K562 (cell line): ENCODE measurements around the gene LRP1B.

Source experiments
- ARID1B ChIP-seq: fragments of 450-650 bp; IDR thresholded peaks from 2 replicates; pipeline ENCODE4 v1.6.1; 2016; ENCODE audit warnings: antibody characterized with exemption, mild to moderate bottlenecking, inconsistent platforms
- CBX3 ChIP-seq, 2 experiments: IDR thresholded peaks; 1 replicate in 1 of 2; 2 replicates in 1 of 2; pipeline ENCODE4 v1.6.1; 2012; ENCODE audit warnings: inconsistent platforms in 2 of 2, low read length in 2 of 2, borderline replicate concordance in 1 of 2, control low read depth in 1 of 2
- CREM ChIP-seq: IDR thresholded peaks from 2 replicates; pipeline ENCODE4 v1.6.1; 2014; ENCODE audit warnings: antibody characterized with exemption, low read depth
- CTCF ChIP-seq, 3 experiments: IDR thresholded peaks in 2 of 3; conservative IDR thresholded peaks in 1 of 3; 2 replicates each; pipeline ENCODE4 v1.5.1; 2011 to 2012; ENCODE audit warnings: low read length in 3 of 3, mild to moderate bottlenecking in 3 of 3, control low read depth in 2 of 3, improper control_type of control experiment in 1 of 3, inconsistent platforms in 1 of 3, low read depth in 1 of 3, mixed read lengths in 1 of 3, moderate library complexity in 1 of 3; ENCODE audit not compliant: insufficient read depth in 2 of 3
- EP300 ChIP-seq: IDR thresholded peaks from 2 replicates; pipeline ENCODE4 v1.6.1; 2012; ENCODE audit warnings: low read length, improper control_type of control experiment
- FOS ChIP-seq: IDR thresholded peaks from 3 replicates; pipeline ENCODE4 v1.6.1; 2011; ENCODE audit not compliant: insufficient read length; ENCODE audit errors: extremely low read depth
- KLF1 ChIP-seq: fragments of 450-650 bp; IDR thresholded peaks from 2 replicates; pipeline ENCODE4 v1.6.1; 2016; ENCODE audit warnings: missing genetic modification characterization, missing compliant biosample characterization
- MAFF ChIP-seq: IDR thresholded peaks from 2 replicates; pipeline ENCODE4 v1.6.1; 2012; ENCODE audit warnings: low read length, improper control_type of control experiment
- MAFK ChIP-seq: IDR thresholded peaks from 2 replicates; pipeline ENCODE4 v1.6.1; 2011; ENCODE audit warnings: low read length, improper control_type of control experiment
- MAZ ChIP-seq, 2 experiments: fragments of 450-650 bp in 1 of 2; sonication (generic) in 1 of 2; formaldehyde crosslinking; IDR thresholded peaks in 1 of 2; conservative IDR thresholded peaks in 1 of 2; 2 replicates each; pipeline versions ENCODE4 v1.4.0 to v1.5.0; 2020; ENCODE audit warnings: mild to moderate bottlenecking in 1 of 2, missing genetic modification reagents in 1 of 2
- RFX5 ChIP-seq: IDR thresholded peaks from 2 replicates; pipeline ENCODE4 v1.6.1; 2011; ENCODE audit warnings: low read depth, mild to moderate bottlenecking, improper control_type of control experiment, low read length
- ZNF408 ChIP-seq: fragments of 250-450 bp; sonication (Bioruptor Pico); IDR thresholded peaks from 2 replicates; pipeline ENCODE4 v1.4.0; 2020; ENCODE audit warnings: low read depth, mild to moderate bottlenecking, moderate library complexity
- TF ChIP-seq, protein P1 (sequence below): sonication (generic); formaldehyde crosslinking; IDR thresholded peaks from 2 replicates; pipeline ENCODE4 v1.9.0; 2022; ENCODE audit warnings: mild to moderate bottlenecking, missing genetic modification reagents

GRCh38 chr2:140542627-140543026 lies 1588.2 kb downstream of the LRP1B start:
- TF ChIP-seq, protein P1, sequence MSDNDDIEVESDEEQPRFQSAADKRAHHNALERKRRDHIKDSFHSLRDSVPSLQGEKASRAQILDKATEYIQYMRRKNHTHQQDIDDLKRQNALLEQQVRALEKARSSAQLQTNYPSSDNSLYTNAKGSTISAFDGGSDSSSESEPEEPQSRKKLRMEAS = no peak
- no peak for TF ChIP-seq MAFK
- TF ChIP-seq RFX5 = no peak
- TF ChIP-seq MAFF = no peak
- TF ChIP-seq KLF1 (tag) = no peak
- no peak for TF ChIP-seq FOS
- no peak for TF ChIP-seq CREM
- TF ChIP-seq CBX3 (IDR thresholded peaks at IDR 0.05; ENCODE audit: borderline replicate concordance in 1 of 2, low read length in 2 of 2) = no peak
- no peak for TF ChIP-seq ZNF408 (CRISPR knock-in tag)
- no peak for TF ChIP-seq MAZ (CRISPR knock-in tag; conservative IDR thresholded peaks at IDR 0.05 in 1 of 2, IDR thresholded peaks at IDR 0.05 in 1 of 2)
- no peak for TF ChIP-seq ARID1B
- no peak for TF ChIP-seq EP300
- TF ChIP-seq CTCF (IDR thresholded peaks at IDR 0.05 in 2 of 3, conservative IDR thresholded peaks at IDR 0.05 in 1 of 3; ENCODE audit: insufficient read depth in 2 of 3, low read depth in 1 of 3, low read length in 3 of 3) = no peak
